LNCaP clone FGC (cell line): ENCODE results near the gene KCND3.

Source experiments
- DNase-seq: peaks from one replicate; pipeline ENCODE4 v3.0.0-alpha.2; 2011; ENCODE audit warnings: low read depth
- H3K4me3 ChIP-seq: 2 replicates; pipeline ENCODE4 v1.5.1; 2011; ENCODE audit warnings: mild to moderate bottlenecking, low read depth, low read length, control low read depth
- CTCF ChIP-seq: IDR thresholded peaks from 2 replicates; pipeline ENCODE4 v1.5.1; 2012; ENCODE audit warnings: mild to moderate bottlenecking; ENCODE audit not compliant: control insufficient read depth, insufficient read depth; ENCODE audit errors: extremely low read depth

The KCND3 gene

GRCh38 chr1:111907321-111907720, 82.1 kb downstream of the KCND3 start:
- TF ChIP-seq CTCF: no peak
- no peak overlapping the region for H3K4me3 ChIP-seq
- DNase-seq: no peak

- no peak for TF ChIP-seq CTCF
- H3K4me3 ChIP-seq: no peak overlapping the region
- no peak for DNase-seq
These were observed 82.7 kb downstream of the KCND3 start for GRCh38 chr1:111906816-111907215.

- no peak for TF ChIP-seq CTCF
- no peak for DNase-seq
- H3K4me3 ChIP-seq: no peak overlapping the region
These were observed 83.4 kb downstream of the KCND3 start for GRCh38 chr1:111906111-111906510.

GRCh38 chr1:111904478-111905218, 84.8 kb downstream of the KCND3 start:
- H3K4me3 ChIP-seq: no peak overlapping the region
- TF ChIP-seq CTCF: no peak
- no peak for DNase-seq

- no peak overlapping the region for H3K4me3 ChIP-seq
- DNase-seq: no peak
- no peak for TF ChIP-seq CTCF
These were observed 85.5 kb downstream of the KCND3 start for GRCh38 chr1:111903871-111904449.

- DNase-seq: no peak
- no peak overlapping the region for H3K4me3 ChIP-seq
- no peak for TF ChIP-seq CTCF
These were observed 86.2 kb downstream of the KCND3 start for GRCh38 chr1:111903148-111903870.

- DNase-seq: no peak
- no peak for TF ChIP-seq CTCF
- no peak overlapping the region for H3K4me3 ChIP-seq
These were observed 94.0 kb downstream of the KCND3 start for GRCh38 chr1:111895469-111895868.
